Dendritic cell treated with granulocyte-macrophage colony-stimulating factor and Interleukin-4, amounts not matched to agents 40 ng/mL and 50 ng/mL, for 4 days (primary cell): Measurements from ENCODE around the gene YES1.

Experiments
- H3K27ac Mint-ChIP-seq: one replicate; pipeline ENCODE4 v1.8.0; 2022; ENCODE audit warnings: mild to moderate bottlenecking, mixed read lengths
- H3K27me3 Mint-ChIP-seq: one replicate; pipeline ENCODE4 v1.8.0; 2022; ENCODE audit warnings: mild to moderate bottlenecking, mixed read lengths
- H3K36me3 Mint-ChIP-seq: one replicate; pipeline ENCODE4 v1.8.0; 2022; ENCODE audit warnings: low read depth, mixed read lengths
- H3K4me1 Mint-ChIP-seq: one replicate; pipeline ENCODE4 v1.8.0; 2022; ENCODE audit warnings: low read depth, mixed read lengths
- H3K4me3 Mint-ChIP-seq: one replicate; pipeline ENCODE4 v1.8.0; 2022; ENCODE audit warnings: mild to moderate bottlenecking, moderate library complexity, mixed read lengths
- H3K9me3 Mint-ChIP-seq: one replicate; pipeline ENCODE4 v1.8.0; 2022; ENCODE audit warnings: mixed read lengths
- intact Hi-C: fragments of 100-400 bp; cut with micrococcal nuclease; formaldehyde crosslinking; loops from one replicate; pipeline ENCODE4 v1.15.0; 2022

Gene YES1

GRCh38 chr18:833197-833596, 21.2 kb upstream of the YES1 start:
- intact Hi-C loops, result loop anchor here (10.0 kb wide), 1 partner anchor 548 kb away; no protein-coding TSS in a partner anchor
- no peak overlapping the region for H3K27ac Mint-ChIP-seq
- H3K9me3 Mint-ChIP-seq, result no peaks in the 10 kb centered on the region
- peaks cover 10% of the 10 kb centered on the region for H3K4me1 Mint-ChIP-seq
- H3K27me3 Mint-ChIP-seq, result peaks cover 61% of the 10 kb centered on the region
- no peaks in the 10 kb centered on the region for H3K36me3 Mint-ChIP-seq
- H3K4me3 Mint-ChIP-seq, result no peak overlapping the region

- Mint-ChIP-seq H3K9me3 (no peaks in the 10 kb centered on the region), H3K4me3 (no peak overlapping the region), H3K27me3 (peaks cover 63% of the 10 kb centered on the region), H3K4me1 (peaks cover 10% of the 10 kb centered on the region), H3K36me3 (no peaks in the 10 kb centered on the region), H3K27ac (no peak overlapping the region)
- intact Hi-C loops, result loop anchor here (10.0 kb wide), 1 partner anchor 547 kb away; no protein-coding TSS in a partner anchor
These were observed 20.1 kb upstream of the YES1 start for GRCh38 chr18:832085-832681.

- intact Hi-C loops, result loop anchor here (10.0 kb wide), 1 partner anchor 546 kb away; no protein-coding TSS in a partner anchor
- H3K27ac Mint-ChIP-seq, result no peak overlapping the region
These were observed 18.4 kb upstream of the YES1 start for GRCh38 chr18:830315-830901.

GRCh38 chr18:829432-829831, 17.4 kb upstream of the YES1 start:
- Mint-ChIP-seq H3K27ac (no peak overlapping the region), H3K4me3 (no peak overlapping the region), H3K9me3 (no peaks in the 10 kb centered on the region), H3K36me3 (no peaks in the 10 kb centered on the region), H3K27me3 (peaks cover 71% of the 10 kb centered on the region), H3K4me1 (peaks cover 15% of the 10 kb centered on the region)
- intact Hi-C loops, result no loop called here

More at GRCh38 chr18:830315-830901, 18.4 kb upstream of the YES1 start:
- H3K27me3 Mint-ChIP-seq, result peaks cover 71% of the 10 kb centered on the region
- H3K4me1 Mint-ChIP-seq, result peaks cover 15% of the 10 kb centered on the region
- H3K36me3 Mint-ChIP-seq, result no peaks in the 10 kb centered on the region
- H3K9me3 Mint-ChIP-seq, result no peaks in the 10 kb centered on the region
- H3K4me3 Mint-ChIP-seq, result no peak overlapping the region

- Mint-ChIP-seq H3K27ac (no peak overlapping the region), H3K36me3 (no peaks in the 10 kb centered on the region), H3K4me1 (peaks cover 15% of the 10 kb centered on the region), H3K4me3 (no peak overlapping the region), H3K9me3 (no peaks in the 10 kb centered on the region), H3K27me3 (peaks cover 72% of the 10 kb centered on the region)
- intact Hi-C loops, result no loop called here
These were observed 15.1 kb upstream of the YES1 start for GRCh38 chr18:827093-827677.

DNA sequence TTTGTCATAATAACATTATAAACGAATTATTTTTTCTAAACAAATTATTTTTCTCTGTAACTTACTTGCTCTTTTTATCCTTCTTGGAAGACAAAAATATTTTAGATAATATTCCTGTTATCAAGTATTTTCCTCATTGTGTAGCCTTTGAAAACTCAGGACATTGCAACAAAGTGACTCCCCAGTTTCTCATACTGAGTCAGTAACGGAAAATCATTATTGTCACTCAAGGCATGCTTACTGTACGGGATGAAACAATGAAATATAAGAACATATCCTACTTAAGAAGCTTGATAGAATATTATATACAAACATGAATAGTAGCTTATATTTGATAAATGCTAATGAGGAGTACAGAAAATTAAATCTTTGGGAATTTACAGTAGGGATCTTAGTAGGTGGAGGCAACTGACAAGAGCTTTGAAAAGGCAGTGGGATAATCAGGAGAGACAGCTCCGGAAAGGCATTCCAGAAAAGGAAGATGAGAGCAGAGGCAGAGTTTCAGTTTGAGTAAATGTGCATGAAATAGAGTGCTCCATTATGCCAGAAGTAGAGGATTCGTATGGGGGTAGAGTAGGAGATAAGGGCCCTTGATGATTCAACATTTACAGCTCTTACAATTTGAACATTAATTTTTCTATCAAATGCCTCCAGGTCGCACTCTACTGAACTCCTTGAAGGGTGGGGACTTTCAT, 14.0 kb upstream of the YES1 start:
- no peaks in the 10 kb centered on the region for H3K36me3 Mint-ChIP-seq
- intact Hi-C loops, result no loop called here
- H3K4me3 Mint-ChIP-seq, result no peak overlapping the region
- peaks cover 67% of the 10 kb centered on the region for H3K27me3 Mint-ChIP-seq
- peaks cover 15% of the 10 kb centered on the region for H3K4me1 Mint-ChIP-seq
- no peaks in the 10 kb centered on the region for H3K9me3 Mint-ChIP-seq
- H3K27ac Mint-ChIP-seq, result no peak overlapping the region

GRCh38 chr18:824179-824578, 12.1 kb upstream of the YES1 start:
- Mint-ChIP-seq H3K4me3 (no peak overlapping the region), H3K4me1 (peaks cover 5% of the 10 kb centered on the region)

DNA sequence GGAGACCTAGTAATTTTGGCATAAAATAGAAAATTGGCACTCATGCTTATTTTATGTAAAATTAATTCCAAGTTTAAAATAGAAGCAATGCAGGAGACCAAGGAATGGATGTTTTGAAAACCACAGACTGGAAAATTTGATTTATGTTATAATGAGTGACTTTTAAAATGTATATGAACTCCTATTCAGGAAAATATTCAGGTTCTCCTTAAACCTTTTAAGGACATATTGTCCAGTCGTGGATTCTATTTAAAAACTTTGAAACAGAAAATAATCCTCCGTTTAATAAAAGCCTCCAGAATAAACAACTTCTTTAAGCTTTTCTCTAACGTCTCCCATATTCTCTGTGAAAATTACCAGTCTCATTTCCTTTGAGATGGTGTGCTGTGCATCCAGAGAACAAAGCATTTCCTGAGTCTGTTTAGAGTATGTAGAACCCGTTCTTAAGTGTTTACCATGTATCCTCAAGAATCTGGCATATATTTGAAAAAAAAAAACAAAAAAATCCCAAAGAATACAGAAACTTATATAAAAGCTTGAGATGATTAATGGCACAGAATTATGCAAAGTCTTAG, 8.6 kb upstream of the YES1 start:
- Mint-ChIP-seq H3K27me3 (peaks cover 85% of the 10 kb centered on the region), H3K9me3 (no peaks in the 10 kb centered on the region), H3K36me3 (no peaks in the 10 kb centered on the region), H3K27ac (no peak overlapping the region), H3K4me3 (no peak overlapping the region), H3K4me1 (no peaks in the 10 kb centered on the region)
- intact Hi-C loops, result no loop called here

More at GRCh38 chr18:824179-824578, 12.1 kb upstream of the YES1 start:
- intact Hi-C loops, result no loop called here
- H3K27me3 Mint-ChIP-seq, result peaks cover 74% of the 10 kb centered on the region
- H3K27ac Mint-ChIP-seq, result no peak overlapping the region
- no peaks in the 10 kb centered on the region for H3K36me3 Mint-ChIP-seq
- H3K9me3 Mint-ChIP-seq, result no peaks in the 10 kb centered on the region

DNA sequence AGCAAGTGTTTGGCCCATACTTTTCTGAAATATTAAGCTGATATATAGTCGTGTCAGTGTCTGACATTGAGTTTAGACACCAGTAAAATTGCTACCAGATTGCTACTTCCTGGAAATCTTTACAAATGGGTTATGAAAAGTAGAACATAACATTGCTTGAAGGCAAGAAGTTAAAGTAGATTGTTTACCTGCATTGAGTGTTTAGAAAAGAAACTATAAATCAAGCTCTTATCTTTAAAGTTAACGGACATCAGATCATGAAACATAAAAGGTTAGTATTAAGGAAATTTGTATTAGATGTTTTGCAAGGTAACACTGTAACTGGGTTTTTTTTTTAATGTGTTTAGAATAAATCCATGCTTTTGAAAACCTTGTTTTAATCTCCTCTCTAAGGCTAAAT, 4.8 kb upstream of the YES1 start:
- no peak overlapping the region for H3K4me3 Mint-ChIP-seq
- H3K27ac Mint-ChIP-seq, result no peak overlapping the region
- intact Hi-C loops, result no loop called here
- peaks cover 7% of the 10 kb centered on the region for H3K36me3 Mint-ChIP-seq
- H3K27me3 Mint-ChIP-seq, result peaks cover 77% of the 10 kb centered on the region
- peaks cover 12% of the 10 kb centered on the region for H3K9me3 Mint-ChIP-seq
- H3K4me1 Mint-ChIP-seq, result peaks cover 10% of the 10 kb centered on the region

DNA sequence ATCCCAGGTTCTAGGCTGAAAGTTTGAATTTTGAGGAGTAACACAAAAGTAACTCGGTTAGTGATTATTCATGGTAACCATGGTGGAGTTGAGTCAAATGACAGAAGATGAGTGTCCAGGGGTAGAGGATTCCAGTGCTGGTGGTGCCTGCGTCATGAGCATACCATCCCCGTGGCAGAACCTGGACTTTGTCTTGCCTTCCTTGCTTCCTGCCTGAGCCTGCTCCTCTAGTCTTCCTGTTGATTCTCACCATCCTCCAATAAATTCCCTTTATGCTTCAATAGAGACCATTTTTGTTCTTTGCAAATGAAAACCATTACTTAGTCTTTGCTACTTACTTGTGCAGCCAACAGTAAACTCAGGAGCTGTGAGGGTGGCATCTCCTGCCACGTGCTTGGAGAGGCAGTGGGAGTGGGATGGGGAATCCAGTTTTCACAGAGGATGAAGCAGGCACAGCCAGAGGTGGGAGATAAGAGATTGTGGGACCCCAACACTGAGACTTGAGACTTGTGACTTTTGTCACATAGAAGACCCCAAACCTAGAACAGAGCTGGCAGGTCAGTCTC, 4.1 kb upstream of the YES1 start:
- H3K4me1 Mint-ChIP-seq, result peaks cover 15% of the 10 kb centered on the region
- H3K36me3 Mint-ChIP-seq, result peaks cover 7% of the 10 kb centered on the region
- no peak overlapping the region for H3K4me3 Mint-ChIP-seq
- H3K27me3 Mint-ChIP-seq, result peaks cover 80% of the 10 kb centered on the region
- peaks cover 12% of the 10 kb centered on the region for H3K9me3 Mint-ChIP-seq
- no peak overlapping the region for H3K27ac Mint-ChIP-seq
- intact Hi-C loops, result no loop called here

- intact Hi-C loops, result no loop called here
- Mint-ChIP-seq H3K9me3 (peaks cover 12% of the 10 kb centered on the region), H3K4me1 (peaks cover 15% of the 10 kb centered on the region), H3K4me3 (no peak overlapping the region), H3K36me3 (peaks cover 7% of the 10 kb centered on the region), H3K27me3 (peaks cover 80% of the 10 kb centered on the region), H3K27ac (no peak overlapping the region)
These were observed 3.3 kb upstream of the YES1 start for GRCh38 chr18:815353-815752.

GRCh38 chr18:814300-815084, 2.5 kb upstream of the YES1 start:
- intact Hi-C loops, result no loop called here
- peaks cover 12% of the 10 kb centered on the region for H3K9me3 Mint-ChIP-seq
- peaks cover 15% of the 10 kb centered on the region for H3K4me1 Mint-ChIP-seq
- H3K4me3 Mint-ChIP-seq, result no peak overlapping the region
- H3K27me3 Mint-ChIP-seq, result peaks cover 81% of the 10 kb centered on the region
- H3K27ac Mint-ChIP-seq, result no peak overlapping the region
- H3K36me3 Mint-ChIP-seq, result peaks cover 7% of the 10 kb centered on the region
